ENCODE data around the gene JPH2.
A peak's percentile ranks its signal among the peaks of the same experiment; 100 is the strongest.

GRCh38 chr20:44069203-44070011 is 117.6 kb downstream of the JPH2 start:
- TF ChIP-seq CTCF (IDR thresholded peaks at IDR 0.05; ENCODE audit: borderline replicate concordance, extremely low read depth, low read length, poor library complexity, severe bottlenecking), result no peak
- peak; percentile 3 for TF ChIP-seq EZH2 (IDR thresholded peaks at IDR 0.05; ENCODE audit: borderline replicate concordance, low read depth, low read length, severe bottlenecking)
